KOPT-K1 (cell line): ENCODE measurements around the gene NR2F6.

Experiments
- H3K27ac ChIP-seq: fragments of 200-600 bp; sonication (generic); 2 replicates; pipeline ENCODE4 v1.5.1; 2016; ENCODE audit warnings: antibody characterized with exemption, mild to moderate bottlenecking, low read depth, low read length; ENCODE audit not compliant: poor library complexity, severe bottlenecking
- H3K36me3 ChIP-seq: fragments of 200-600 bp; sonication (generic); 2 replicates; pipeline ENCODE4 v1.5.1; 2017; ENCODE audit warnings: antibody characterized with exemption, mild to moderate bottlenecking, low read length, moderate library complexity; ENCODE audit not compliant: insufficient read depth
- H3K9me3 ChIP-seq: fragments of 200-600 bp; sonication (generic); 2 replicates; pipeline ENCODE4 v1.5.1; 2017; ENCODE audit warnings: antibody characterized with exemption, low read length, mild to moderate bottlenecking; ENCODE audit not compliant: insufficient read depth, poor library complexity, severe bottlenecking

NR2F6 gene

DNA sequence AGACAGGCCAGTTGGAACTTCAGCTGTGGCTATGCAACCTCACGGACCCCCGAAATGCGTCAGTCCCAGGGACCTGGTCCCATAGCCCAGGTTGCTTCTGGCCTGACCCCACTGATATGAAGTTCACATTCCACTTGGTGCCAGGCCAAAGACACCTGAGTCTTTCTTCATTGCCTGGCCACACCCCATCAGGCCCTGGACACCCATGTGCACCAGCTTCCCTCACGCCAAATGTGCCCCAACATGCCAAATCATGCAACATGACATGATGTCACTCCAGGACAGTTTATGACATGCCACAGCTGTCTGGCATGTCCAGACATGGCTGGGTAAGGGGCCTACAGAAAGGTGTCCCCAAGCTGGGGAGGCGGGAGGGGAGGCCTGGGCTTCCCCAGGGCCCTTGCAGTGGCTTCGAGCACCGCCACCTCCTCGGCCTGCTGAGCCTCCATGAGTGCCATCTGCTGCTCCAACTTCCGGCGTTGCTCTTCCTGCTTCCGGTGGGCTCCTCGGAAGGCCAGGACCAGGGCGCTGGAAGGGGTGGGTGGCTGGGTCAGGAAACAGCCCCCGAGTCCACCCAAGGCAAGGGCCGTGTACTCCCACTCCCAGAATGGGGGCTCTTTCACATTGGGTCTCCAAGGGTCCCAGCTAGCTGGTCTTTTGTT, 4.3 kb upstream of the NR2F6 start:
- no peaks in the 10 kb centered on the region for H3K9me3 ChIP-seq
- H3K27ac ChIP-seq: no peak overlapping the region
- H3K36me3 ChIP-seq: no peaks in the 10 kb centered on the region

DNA sequence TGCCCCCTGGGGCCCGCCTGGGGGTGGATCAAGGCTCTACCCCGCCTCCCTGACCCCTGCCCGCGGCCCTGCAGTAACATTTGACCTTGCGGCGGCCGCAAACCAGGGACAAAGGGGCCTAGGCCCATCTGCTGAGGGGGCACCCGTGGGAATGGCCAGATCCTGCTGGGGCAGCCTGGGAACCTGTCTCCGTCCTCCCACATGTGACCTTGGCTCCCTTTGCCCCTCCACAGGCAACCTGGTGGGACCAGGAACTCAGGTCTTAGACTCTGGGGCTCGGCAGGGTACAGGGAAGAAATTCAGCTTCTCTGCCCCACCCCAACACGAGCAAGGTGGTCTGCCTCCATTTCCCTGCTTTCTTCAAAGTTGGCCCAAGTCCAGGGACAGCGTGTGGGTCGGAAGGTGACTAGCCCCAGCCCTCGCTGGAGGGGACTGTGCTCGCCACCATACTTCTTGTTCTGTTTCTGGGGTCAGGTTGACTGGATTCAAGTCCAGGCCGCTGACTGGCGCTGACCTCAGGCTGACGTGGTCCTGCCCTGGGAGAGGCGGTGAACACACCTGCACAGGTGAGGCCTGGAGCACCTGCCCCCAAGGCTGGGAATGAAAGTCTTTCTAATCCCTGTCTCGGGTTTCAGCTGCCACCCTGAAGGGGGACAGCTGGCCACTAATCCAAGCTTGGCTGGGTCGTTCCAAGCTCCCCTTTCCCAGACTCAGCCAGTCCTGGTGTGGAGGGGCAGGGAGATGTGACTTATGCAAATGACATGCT, 2.5 kb upstream of the NR2F6 start:
- no peaks in the 10 kb centered on the region for H3K9me3 ChIP-seq
- no peak overlapping the region for H3K27ac ChIP-seq

DNA sequence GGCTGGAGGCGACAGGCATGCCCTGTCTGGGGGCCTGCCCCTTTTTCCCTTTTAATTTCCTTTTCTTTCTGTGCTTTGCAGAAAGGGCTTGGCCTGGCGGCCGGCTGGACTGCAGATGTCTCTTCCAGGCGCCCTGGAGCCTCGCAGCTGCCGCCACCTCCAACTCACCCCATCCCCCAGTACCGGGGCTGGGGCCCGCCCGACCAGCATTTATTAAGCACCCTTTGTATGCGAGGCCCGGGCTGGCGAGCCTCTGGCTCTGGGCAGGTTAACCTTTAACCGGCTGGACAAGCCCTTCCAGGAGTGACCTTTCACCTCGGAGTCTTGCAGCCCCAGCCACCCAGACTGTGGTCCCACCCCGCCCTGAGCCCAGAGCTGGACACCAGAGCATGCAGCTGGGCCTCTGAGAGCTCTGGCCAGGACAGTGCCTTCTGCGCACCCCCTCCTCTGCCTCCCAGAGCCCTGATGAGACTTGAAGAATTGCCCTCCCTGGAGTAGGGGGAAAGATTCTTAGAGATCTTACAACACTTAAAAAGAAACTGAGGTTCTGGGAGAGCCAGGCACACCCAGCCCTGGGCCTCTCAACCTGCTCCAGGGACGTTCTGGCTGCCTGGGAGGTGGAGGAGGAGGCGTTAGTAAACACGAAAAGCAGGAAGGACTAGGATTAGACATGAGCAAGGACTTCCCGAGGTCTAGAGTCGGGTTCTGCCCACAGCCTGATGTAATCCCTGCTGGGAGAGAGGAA, 1.1 kb upstream of the NR2F6 start:
- Histone ChIP-seq H3K36me3 (no peaks in the 10 kb centered on the region), H3K27ac (no peak overlapping the region), H3K9me3 (no peaks in the 10 kb centered on the region)

More for the DNA sequence above, 2.5 kb upstream of the NR2F6 start:
- no peaks in the 10 kb centered on the region for H3K36me3 ChIP-seq

- Histone ChIP-seq H3K36me3 (no peaks in the 10 kb centered on the region), H3K27ac (peak overlapping the region; percentile 28), H3K9me3 (no peaks in the 10 kb centered on the region)
Observed at GRCh38 chr19:17244618-17245534, 843 bp downstream of the NR2F6 start.

DNA sequence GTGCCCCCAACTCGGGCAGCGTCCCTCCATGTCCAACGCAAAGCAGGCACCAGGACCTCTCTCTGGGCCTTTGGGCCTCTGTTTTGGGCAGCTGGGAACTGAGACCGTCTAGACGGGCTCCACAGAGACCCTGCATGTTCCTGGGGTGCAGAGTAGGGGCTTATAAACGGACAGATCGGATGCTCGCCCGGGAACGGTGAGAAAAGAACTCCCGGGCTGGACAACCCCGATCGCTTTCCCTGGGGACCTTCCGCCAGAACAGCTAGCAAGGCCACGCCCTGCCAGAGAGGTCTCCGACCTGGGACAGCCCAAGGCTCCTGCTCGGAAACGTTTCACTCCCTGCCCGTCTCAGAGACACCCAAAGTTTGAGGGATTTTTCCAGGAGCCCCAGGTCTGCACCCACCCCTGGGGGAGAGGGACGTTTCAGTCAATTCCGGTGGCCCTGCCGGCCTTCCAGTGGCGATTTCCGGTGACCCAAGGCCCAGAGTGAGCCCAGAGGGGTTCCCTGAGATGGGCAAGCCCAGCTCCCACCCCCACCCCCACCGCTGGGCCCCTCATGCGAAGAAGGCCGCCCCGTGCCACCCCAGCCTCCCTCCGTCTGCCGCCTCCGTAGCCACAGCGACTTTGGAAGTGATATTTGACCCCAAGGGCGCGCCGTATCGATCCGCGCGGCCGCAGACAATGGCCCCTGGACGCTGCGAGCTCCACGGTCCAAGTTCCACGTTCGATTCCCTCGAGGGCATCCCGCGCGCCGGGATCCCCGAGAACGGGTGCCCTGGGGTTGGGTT, 1.7 kb downstream of the NR2F6 start:
- no peak overlapping the region for H3K27ac ChIP-seq
- H3K36me3 ChIP-seq: no peaks in the 10 kb centered on the region
- H3K9me3 ChIP-seq: no peaks in the 10 kb centered on the region

GRCh38 chr19:17243211-17243829, 2.4 kb downstream of the NR2F6 start:
- H3K36me3 ChIP-seq: no peaks in the 10 kb centered on the region
- no peaks in the 10 kb centered on the region for H3K9me3 ChIP-seq
- no peak overlapping the region for H3K27ac ChIP-seq

GRCh38 chr19:17242431-17243208, 3.1 kb downstream of the NR2F6 start:
- Histone ChIP-seq H3K27ac (no peak overlapping the region), H3K36me3 (no peaks in the 10 kb centered on the region), H3K9me3 (no peaks in the 10 kb centered on the region)

GRCh38 chr19:17240826-17241399, 4.8 kb downstream of the NR2F6 start:
- no peak overlapping the region for H3K27ac ChIP-seq
- H3K36me3 ChIP-seq: no peaks in the 10 kb centered on the region
- H3K9me3 ChIP-seq: no peaks in the 10 kb centered on the region

- H3K9me3 ChIP-seq: no peaks in the 10 kb centered on the region
- no peak overlapping the region for H3K27ac ChIP-seq
- H3K36me3 ChIP-seq: no peaks in the 10 kb centered on the region
Observed at GRCh38 chr19:17240062-17240752, 5.5 kb downstream of the NR2F6 start.

- Histone ChIP-seq H3K36me3 (no peaks in the 10 kb centered on the region; the same call in 1 of the 2 replicates), H3K9me3 (no peaks in the 10 kb centered on the region), H3K27ac (no peak overlapping the region)
Observed at GRCh38 chr19:17237747-17238706, 7.7 kb downstream of the NR2F6 start.

DNA sequence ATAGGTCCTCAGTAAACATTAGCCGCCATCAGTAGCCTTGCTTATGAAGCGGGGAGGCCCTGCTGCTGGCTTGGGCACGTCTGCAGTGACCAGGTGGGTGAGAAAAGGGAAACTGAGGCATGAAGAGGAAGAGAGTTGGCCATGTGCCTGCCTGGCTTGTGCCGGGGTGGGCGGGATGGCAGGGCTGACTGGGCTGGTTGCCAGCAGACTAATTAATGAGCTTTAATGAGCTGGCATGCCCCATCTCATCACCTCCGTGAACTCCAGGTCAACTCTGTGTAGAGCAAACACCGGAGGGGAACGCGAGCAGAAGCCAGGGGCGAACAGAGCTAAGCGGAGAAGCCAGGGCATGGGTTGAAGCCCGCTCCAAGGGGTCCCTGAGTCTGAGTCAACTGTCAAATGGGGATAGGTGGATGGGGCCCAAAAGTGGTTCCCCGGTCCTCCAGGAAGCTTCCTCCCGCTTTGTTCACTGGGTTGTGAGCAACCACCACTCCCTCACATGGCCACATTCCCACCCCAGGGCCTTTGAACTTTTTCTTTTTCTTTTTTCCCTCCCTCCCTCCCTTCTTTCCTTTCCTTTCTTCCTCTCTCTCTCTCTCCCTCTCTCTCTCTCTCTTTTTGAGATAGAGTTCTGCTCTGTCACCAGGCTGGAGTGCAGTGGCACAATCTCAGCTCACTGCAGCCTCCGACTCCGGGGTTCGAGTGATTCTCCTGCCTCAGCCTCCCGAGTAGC, 8.7 kb downstream of the NR2F6 start:
- Histone ChIP-seq H3K36me3 (peaks cover 7% of the 10 kb centered on the region), H3K27ac (no peak overlapping the region), H3K9me3 (no peaks in the 10 kb centered on the region)
